Loucy (cell line): ENCODE results near the gene VPS35L.

Experiments used
- CTCF ChIP-seq: fragments of 200-600 bp; sonication (generic); conservative IDR thresholded peaks from 2 replicates; pipeline ENCODE4 v1.5.1; 2014; ENCODE audit warnings: mild to moderate bottlenecking, antibody characterized with exemption, low read length
- EZH2phosphoT487 ChIP-seq: fragments of 200-600 bp; IDR thresholded peaks from 2 replicates; pipeline ENCODE4 v1.6.1; 2018; ENCODE audit warnings: antibody characterized with exemption, mild to moderate bottlenecking, moderate library complexity, borderline replicate concordance

DNA sequence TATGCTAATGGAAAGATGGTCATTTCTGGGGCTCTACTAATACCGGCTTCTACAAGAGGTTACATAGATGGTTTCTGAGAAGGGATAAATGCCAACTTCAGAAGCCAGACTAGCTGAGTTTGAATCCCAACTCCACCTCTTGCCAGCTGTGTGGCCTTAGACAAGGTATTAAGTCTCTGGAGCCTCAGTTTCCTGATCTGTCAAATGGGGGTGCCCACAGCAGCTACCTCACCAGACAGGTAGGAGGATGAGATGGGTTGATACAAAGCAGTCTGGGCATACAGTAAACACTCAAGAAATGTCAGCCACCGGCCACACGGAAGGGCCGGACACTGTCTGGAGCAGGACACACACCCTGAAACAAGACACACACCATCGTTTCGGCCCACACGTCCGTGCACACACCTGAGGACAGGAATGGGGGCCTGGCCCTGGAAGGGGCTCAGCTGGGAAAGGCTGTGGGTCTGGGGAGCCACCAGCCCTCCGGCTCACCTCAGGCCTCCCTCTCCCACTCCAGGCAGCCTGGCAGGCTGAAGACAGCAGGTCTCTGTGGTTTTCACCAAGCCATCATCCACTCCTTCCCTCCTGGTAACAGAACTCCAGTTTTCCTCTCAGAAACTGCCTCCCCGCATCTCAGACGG, 157.0 kb downstream of the VPS35L start:
- TF ChIP-seq CTCF (no peak), EZH2phosphoT487 (no peak)
